ENCODE results near the gene PTTG1.
A peak's percentile ranks its signal among the peaks of the same experiment; 100 is the strongest.

The PTTG1 gene

DNA sequence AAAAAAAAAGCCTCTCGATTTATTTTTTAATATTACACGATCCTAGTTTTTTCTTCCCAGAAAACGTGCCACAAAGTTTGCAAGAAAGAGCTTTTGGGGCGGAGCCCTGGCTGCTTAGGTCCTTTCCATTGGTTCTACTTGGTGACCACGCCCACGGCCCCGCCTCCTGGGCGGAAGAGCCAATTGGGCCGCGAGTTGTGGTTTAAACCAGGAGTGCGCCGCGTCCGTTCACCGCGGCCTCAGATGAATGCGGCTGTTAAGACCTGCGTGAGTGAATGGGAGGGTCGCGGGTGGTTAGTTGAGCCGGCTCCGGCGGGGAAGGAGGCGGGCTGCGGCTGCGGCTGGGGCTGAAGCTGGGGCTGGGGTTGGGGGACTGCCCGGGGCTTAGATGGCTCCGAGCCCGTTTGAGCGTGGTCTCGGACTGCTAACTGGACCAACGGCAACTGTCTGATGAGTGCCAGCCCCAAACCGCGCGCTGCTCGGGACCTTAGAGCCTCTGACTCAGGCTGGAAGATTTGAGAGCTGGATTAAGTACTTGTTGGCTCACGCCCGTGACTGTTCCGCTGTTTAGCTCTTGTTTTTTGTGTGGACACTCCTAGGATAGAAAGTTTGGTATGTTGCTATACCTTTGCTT, at the start of gene PTTG1:
Gene PTTG1, plus strand, starts transcription at position 231 of the 634 bp plus-strand sequence. CDS start 458 bp downstream, outside the sequence.
- TF ChIP-seq, protein P1, sequence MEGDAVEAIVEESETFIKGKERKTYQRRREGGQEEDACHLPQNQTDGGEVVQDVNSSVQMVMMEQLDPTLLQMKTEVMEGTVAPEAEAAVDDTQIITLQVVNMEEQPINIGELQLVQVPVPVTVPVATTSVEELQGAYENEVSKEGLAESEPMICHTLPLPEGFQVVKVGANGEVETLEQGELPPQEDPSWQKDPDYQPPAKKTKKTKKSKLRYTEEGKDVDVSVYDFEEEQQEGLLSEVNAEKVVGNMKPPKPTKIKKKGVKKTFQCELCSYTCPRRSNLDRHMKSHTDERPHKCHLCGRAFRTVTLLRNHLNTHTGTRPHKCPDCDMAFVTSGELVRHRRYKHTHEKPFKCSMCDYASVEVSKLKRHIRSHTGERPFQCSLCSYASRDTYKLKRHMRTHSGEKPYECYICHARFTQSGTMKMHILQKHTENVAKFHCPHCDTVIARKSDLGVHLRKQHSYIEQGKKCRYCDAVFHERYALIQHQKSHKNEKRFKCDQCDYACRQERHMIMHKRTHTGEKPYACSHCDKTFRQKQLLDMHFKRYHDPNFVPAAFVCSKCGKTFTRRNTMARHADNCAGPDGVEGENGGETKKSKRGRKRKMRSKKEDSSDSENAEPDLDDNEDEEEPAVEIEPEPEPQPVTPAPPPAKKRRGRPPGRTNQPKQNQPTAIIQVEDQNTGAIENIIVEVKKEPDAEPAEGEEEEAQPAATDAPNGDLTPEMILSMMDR (IDR thresholded peaks at IDR 0.05; ENCODE audit: extremely low read depth, insufficient read depth, missing control alignments) = no peak
- DNase-seq (ENCODE audit: low spot score) = peak; percentile 84
- in situ Hi-C loops (cut with MboI; ENCODE audit: low pct_unique_long_range_greater_than_20kb, low sequenced_read_pairs, unreplicated experiment) = no loop called here

DNA sequence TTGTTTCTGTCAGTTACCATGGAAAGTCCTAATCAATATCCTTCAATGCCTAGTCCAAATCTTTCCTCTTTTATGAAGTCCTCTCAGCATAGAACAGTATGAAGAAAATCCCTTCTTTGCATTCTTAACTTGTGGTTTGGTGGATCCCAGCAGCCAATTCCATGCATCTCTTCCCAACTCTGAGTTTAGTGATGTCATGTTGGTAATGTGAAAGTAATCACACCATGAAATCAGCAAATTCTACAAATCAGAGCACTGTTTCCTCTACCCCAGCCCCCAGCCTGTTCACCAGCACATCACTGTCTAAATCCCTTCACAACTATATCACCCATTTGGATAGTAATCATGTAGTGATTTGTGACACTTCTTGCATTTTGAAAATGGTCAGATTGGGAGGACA, 46.5 kb upstream of the PTTG1 start:
- in situ Hi-C loops (cut with MboI; ENCODE audit: low pct_unique_long_range_greater_than_20kb, low sequenced_read_pairs, unreplicated experiment) = no loop called here
- TF ChIP-seq, protein P1 (IDR thresholded peaks at IDR 0.05; ENCODE audit: extremely low read depth, insufficient read depth, missing control alignments) = no peak
- DNase-seq (ENCODE audit: low spot score) = no peak

DNA sequence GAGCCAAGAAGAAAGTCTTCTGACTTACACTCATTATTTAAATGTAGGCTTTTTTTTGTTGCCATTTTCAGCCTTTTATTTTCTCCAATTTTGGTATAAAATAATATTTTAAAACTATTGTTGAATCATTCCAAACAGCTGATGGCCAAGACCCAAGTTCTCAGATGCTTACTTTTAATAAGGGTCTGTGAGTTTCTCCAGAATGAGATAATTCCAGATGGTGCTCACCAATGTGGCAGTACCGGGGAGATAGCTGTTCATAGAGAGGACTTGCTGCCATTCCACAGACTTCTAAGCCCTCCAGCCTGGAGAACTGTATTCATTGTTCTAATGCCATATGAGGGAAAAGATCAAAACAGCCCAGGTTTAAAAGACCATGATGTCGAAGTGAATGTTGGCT, 46.0 kb upstream of the PTTG1 start:
- TF ChIP-seq, protein P1 (IDR thresholded peaks at IDR 0.05; ENCODE audit: extremely low read depth, insufficient read depth, missing control alignments) = no peak
- no peak for DNase-seq (ENCODE audit: low spot score)
- in situ Hi-C loops (cut with MboI; ENCODE audit: low pct_unique_long_range_greater_than_20kb, low sequenced_read_pairs, unreplicated experiment) = no loop called here

DNA sequence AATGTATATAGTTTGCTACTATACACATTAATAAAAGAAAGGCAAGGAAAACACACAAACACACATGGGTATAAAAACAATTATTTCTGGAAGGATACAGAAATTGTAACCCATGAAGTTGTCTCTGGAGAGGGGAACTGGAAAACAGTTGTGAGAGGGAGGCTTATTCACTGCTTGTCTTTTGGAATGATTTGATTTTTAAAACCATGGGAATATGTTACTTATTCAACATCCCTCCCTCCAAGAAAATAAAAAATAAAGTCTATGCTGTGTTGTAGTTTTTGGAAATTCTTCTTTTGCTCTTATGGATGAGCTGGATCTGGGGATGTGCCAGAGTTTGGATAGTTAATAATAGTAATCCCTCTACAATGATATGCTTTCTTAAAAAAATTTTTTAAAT, 45.2 kb upstream of the PTTG1 start:
- DNase-seq (ENCODE audit: low spot score) = no peak
- TF ChIP-seq, protein P1 (IDR thresholded peaks at IDR 0.05; ENCODE audit: extremely low read depth, insufficient read depth, missing control alignments) = no peak
- in situ Hi-C loops (cut with MboI; ENCODE audit: low pct_unique_long_range_greater_than_20kb, low sequenced_read_pairs, unreplicated experiment) = no loop called here

DNA sequence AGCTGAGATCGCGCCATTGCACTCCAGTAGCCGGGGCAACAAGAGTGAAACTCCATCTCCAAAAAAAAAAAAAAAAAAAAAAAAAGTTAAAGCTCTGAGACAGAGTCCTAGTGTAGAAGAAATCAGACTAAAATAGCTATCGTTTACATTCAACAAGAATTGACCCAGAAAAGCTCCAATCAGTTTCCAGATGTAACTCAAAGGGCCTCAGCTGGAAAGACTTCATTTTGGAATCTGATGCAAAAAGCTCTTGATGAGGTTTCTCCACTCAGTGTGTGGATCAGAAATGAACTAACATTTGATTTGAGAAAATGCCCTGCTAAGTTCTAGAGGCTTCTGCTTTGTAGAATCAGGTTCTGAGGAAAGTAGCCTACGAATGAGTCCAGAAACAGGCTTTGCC, 44.0 kb upstream of the PTTG1 start:
- in situ Hi-C loops (cut with MboI; ENCODE audit: low pct_unique_long_range_greater_than_20kb, low sequenced_read_pairs, unreplicated experiment) = no loop called here
- TF ChIP-seq, protein P1 (IDR thresholded peaks at IDR 0.05; ENCODE audit: extremely low read depth, insufficient read depth, missing control alignments) = no peak
- DNase-seq (ENCODE audit: low spot score) = no peak

DNA sequence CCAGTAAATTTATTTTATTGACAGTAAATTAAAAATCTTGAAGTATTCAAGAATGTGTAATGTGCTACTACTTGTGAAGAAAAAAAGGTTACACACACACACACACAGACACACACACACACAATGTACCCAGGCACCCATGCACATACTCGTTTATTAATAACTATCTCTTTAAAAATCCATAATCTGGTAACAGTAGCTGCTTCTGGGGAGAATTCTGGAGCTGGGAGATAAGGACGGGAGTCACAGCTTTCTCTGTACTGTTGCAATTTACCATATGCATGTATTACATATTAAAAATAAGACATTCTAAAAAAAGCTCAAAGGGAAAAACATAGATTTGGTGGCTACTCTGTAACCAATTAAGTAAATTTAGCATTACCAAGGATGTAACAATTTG, 43.3 kb upstream of the PTTG1 start:
- DNase-seq (ENCODE audit: low spot score) = no peak
- in situ Hi-C loops (cut with MboI; ENCODE audit: low pct_unique_long_range_greater_than_20kb, low sequenced_read_pairs, unreplicated experiment) = no loop called here
- TF ChIP-seq, protein P1 (IDR thresholded peaks at IDR 0.05; ENCODE audit: extremely low read depth, insufficient read depth, missing control alignments) = no peak

Data from GM13977 (cell line).